Measurements from ENCODE around the gene CHRM4. TPM values are rescaled to one million over a fixed set of nuclear protein-coding genes. Genes with fewer than 3 reads are reported as not detected.

CHRM4 gene
- total and polyA plus RNA-seq, 2 of the 13 experiments (the other 11 are each of a cell fraction or from before 2014, with no cell fraction given): 0.13 to 0.21 TPM

- TF ChIP-seq MXD1 (CRISPR knock-in tag; IDR thresholded peaks at IDR 0.05) (peak; percentile 63; the same call in 1 of the 2 replicates), ZNF280D (CRISPR knock-in tag; IDR thresholded peaks at IDR 0.05) (no peak), ZNF768 (CRISPR knock-in tag; IDR thresholded peaks at IDR 0.05) (no peak; the same call in 1 of the 2 replicates), STAT6 (CRISPR knock-in tag; IDR thresholded peaks at IDR 0.05; ENCODE audit: borderline replicate concordance) (no peak), DBP (CRISPR knock-in tag; IDR thresholded peaks at IDR 0.05; ENCODE audit: not compliant biosample characterization) (no peak), ZMYM3 (CRISPR knock-in tag; IDR thresholded peaks at IDR 0.05) (no peak), ZNF275 (CRISPR knock-in tag; IDR thresholded peaks at IDR 0.05; ENCODE audit: borderline replicate concordance) (no peak), ZNF800 (CRISPR knock-in tag; IDR thresholded peaks at IDR 0.05) (0 out of 2 replicates have a peak, but pooled peaks have one; percentile 21), RXRB (CRISPR knock-in tag; IDR thresholded peaks at IDR 0.05; ENCODE audit: borderline replicate concordance) (no peak), REL (CRISPR knock-in tag; conservative IDR thresholded peaks at IDR 0.05) (no peak), ZNF674 (CRISPR knock-in tag; IDR thresholded peaks at IDR 0.05; ENCODE audit: low read depth) (no peak), PHF8 (CRISPR knock-in tag; IDR thresholded peaks at IDR 0.05) (peak; percentile 53; the same call in 1 of the 2 replicates), HNF4G (IDR thresholded peaks at IDR 0.05; ENCODE audit: borderline replicate concordance, low read depth, low read length) (no peak), HNF4G (CRISPR knock-in tag; IDR thresholded peaks at IDR 0.05; ENCODE audit: borderline replicate concordance, low read depth) (no peak)
Observed at GRCh38 chr11:46381819-46382645, 9.5 kb downstream of the CHRM4 start (continued).
